ENCODE measurements around the gene A3GALT2. TPM values are rescaled to one million over a fixed set of nuclear protein-coding genes. Genes with fewer than 3 reads are reported as not detected.

The A3GALT2 gene
- total RNA-seq, 1 experiment from 2014 or later, result not detected

DNA sequence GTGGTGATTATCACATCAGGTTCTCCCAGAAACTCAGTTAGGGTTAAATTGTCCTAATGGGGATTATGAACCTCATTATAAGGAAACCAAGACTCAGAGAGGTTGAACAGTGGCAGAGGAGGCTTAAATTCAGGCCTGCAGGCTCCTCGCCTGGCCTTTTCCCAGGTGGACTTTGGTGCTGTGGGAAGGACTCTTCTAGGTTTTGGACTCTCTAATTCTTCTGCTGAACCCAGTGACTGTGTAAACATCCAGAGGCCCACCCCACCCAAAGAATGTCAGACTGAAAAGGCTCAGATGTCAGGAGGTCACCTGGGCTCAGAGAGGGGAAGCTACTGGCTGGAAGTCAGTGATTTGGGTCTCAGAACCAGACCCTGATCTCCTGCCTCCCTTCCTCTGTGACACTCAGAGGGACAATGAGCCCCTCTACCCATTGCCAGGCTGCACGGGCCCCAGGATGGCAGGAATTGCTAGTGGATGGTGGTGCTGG is 62.1 kb downstream of the A3GALT2 start:
- TF ChIP-seq, protein P1, sequence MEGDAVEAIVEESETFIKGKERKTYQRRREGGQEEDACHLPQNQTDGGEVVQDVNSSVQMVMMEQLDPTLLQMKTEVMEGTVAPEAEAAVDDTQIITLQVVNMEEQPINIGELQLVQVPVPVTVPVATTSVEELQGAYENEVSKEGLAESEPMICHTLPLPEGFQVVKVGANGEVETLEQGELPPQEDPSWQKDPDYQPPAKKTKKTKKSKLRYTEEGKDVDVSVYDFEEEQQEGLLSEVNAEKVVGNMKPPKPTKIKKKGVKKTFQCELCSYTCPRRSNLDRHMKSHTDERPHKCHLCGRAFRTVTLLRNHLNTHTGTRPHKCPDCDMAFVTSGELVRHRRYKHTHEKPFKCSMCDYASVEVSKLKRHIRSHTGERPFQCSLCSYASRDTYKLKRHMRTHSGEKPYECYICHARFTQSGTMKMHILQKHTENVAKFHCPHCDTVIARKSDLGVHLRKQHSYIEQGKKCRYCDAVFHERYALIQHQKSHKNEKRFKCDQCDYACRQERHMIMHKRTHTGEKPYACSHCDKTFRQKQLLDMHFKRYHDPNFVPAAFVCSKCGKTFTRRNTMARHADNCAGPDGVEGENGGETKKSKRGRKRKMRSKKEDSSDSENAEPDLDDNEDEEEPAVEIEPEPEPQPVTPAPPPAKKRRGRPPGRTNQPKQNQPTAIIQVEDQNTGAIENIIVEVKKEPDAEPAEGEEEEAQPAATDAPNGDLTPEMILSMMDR (IDR thresholded peaks at IDR 0.05; ENCODE audit: insufficient read depth in 1 of 2, low read depth in 1 of 2, low read length in 1 of 2, severe bottlenecking in 1 of 2, unreplicated experiment in 1 of 2), result no peak
- H3K4me3 ChIP-seq (ENCODE audit: low read depth, low read length), result peak overlapping the region; percentile 47
- Mint-ChIP-seq H3K27ac (ENCODE audit: unreplicated experiment) (peak overlapping the region; percentile 93), H3K27me3 (ENCODE audit: insufficient read depth, unreplicated experiment) (no peaks in the 10 kb centered on the region), H3K9me3 (ENCODE audit: unreplicated experiment) (no peaks in the 10 kb centered on the region), H3K4me3 (ENCODE audit: unreplicated experiment) (peak overlapping the region; percentile 79), H3K4me1 (ENCODE audit: low read depth, unreplicated experiment) (peaks cover 16% of the 10 kb centered on the region), H3K36me3 (ENCODE audit: insufficient read depth, unreplicated experiment) (peaks cover 23% of the 10 kb centered on the region)
- CTCF ChIA-PET, result interaction anchor here (0.9 to 1.0 kb wide), 2 partner anchors 37 to 40 kb away, joined by 3 read pairs; no protein-coding TSS in a partner anchor
- intact Hi-C loops (cut with micrococcal nuclease; ENCODE audit: unreplicated experiment), result loop anchor here (2.0 kb wide), 1 partner anchor 40 kb away; no protein-coding TSS in a partner anchor
- POLR2A ChIA-PET, result no interaction called here
- H3K9me3 ChIP-seq, result no peaks in the 10 kb centered on the region
- peaks cover 23% of the 10 kb centered on the region for H3K4me1 ChIP-seq
- no peaks in the 10 kb centered on the region for H3K27me3 ChIP-seq (replicated peaks; ENCODE audit: control insufficient read depth, insufficient read depth, low read length)
- BruUV-seq (replicated peaks), result no TSS peak
- H3K36me3 ChIP-seq (ENCODE audit: control insufficient read depth, insufficient read depth, low read length), result no peaks in the 10 kb centered on the region
- DNase-seq, result peak; percentile 47 to 66

GRCh38 chr1:33257772-33258712 is 62.9 kb downstream of the A3GALT2 start:
- no TSS peak for BruUV-seq (replicated peaks)
- no peaks in the 10 kb centered on the region for H3K9me3 Mint-ChIP-seq (ENCODE audit: unreplicated experiment)
- no peaks in the 10 kb centered on the region for H3K27me3 Mint-ChIP-seq (ENCODE audit: insufficient read depth, unreplicated experiment)
- H3K27ac Mint-ChIP-seq (ENCODE audit: unreplicated experiment), result peak overlapping the region; percentile 93
- H3K4me1 ChIP-seq, result peaks cover 23% of the 10 kb centered on the region
- H3K4me3 Mint-ChIP-seq (ENCODE audit: unreplicated experiment), result peak overlapping the region; percentile 79
- H3K4me3 ChIP-seq (ENCODE audit: low read depth, low read length), result peak overlapping the region; percentile 47
- intact Hi-C loops (cut with micrococcal nuclease; ENCODE audit: unreplicated experiment), result loop anchor here (2.0 kb wide), 1 partner anchor 39 kb away; no protein-coding TSS in a partner anchor
- ChIA-PET POLR2A (no interaction called here), CTCF (interaction anchor here (0.7 to 1.0 kb wide), 2 partner anchors 38 to 39 kb away, joined by 3 read pairs; no protein-coding TSS in a partner anchor)
- no peaks in the 10 kb centered on the region for H3K36me3 ChIP-seq (ENCODE audit: control insufficient read depth, insufficient read depth, low read length)
- peaks cover 16% of the 10 kb centered on the region for H3K4me1 Mint-ChIP-seq (ENCODE audit: low read depth, unreplicated experiment)
- peaks cover 23% of the 10 kb centered on the region for H3K36me3 Mint-ChIP-seq (ENCODE audit: insufficient read depth, unreplicated experiment)
- no peaks in the 10 kb centered on the region for H3K9me3 ChIP-seq
- peak; percentile 37 to 61 for DNase-seq
- H3K27me3 ChIP-seq (replicated peaks; ENCODE audit: control insufficient read depth, insufficient read depth, low read length), result no peaks in the 10 kb centered on the region
- TF ChIP-seq, protein P1 (IDR thresholded peaks at IDR 0.05; ENCODE audit: insufficient read depth in 1 of 2, low read depth in 1 of 2, low read length in 1 of 2, severe bottlenecking in 1 of 2, unreplicated experiment in 1 of 2), result no peak

GRCh38 chr1:33257207-33257771 is 63.6 kb downstream of the A3GALT2 start:
- ChIA-PET POLR2A (no interaction called here), CTCF (interaction anchor here (0.7 kb wide), 1 partner anchor 38 kb away, joined by 3 read pairs; no protein-coding TSS in a partner anchor)
- Mint-ChIP-seq H3K9me3 (ENCODE audit: unreplicated experiment) (no peaks in the 10 kb centered on the region), H3K27ac (ENCODE audit: unreplicated experiment) (peak overlapping the region; percentile 93), H3K4me1 (ENCODE audit: low read depth, unreplicated experiment) (peaks cover 16% of the 10 kb centered on the region), H3K36me3 (ENCODE audit: insufficient read depth, unreplicated experiment) (peaks cover 18% of the 10 kb centered on the region), H3K4me3 (ENCODE audit: unreplicated experiment) (peak overlapping the region; percentile 79), H3K27me3 (ENCODE audit: insufficient read depth, unreplicated experiment) (no peaks in the 10 kb centered on the region)
- H3K36me3 ChIP-seq (ENCODE audit: control insufficient read depth, insufficient read depth, low read length), result no peaks in the 10 kb centered on the region
- intact Hi-C loops (cut with micrococcal nuclease; ENCODE audit: unreplicated experiment), result no loop called here
- TF ChIP-seq, protein P1 (IDR thresholded peaks at IDR 0.05; ENCODE audit: insufficient read depth in 1 of 2, low read depth in 1 of 2, low read length in 1 of 2, severe bottlenecking in 1 of 2, unreplicated experiment in 1 of 2), result no peak
- no peak for DNase-seq
- peaks cover 23% of the 10 kb centered on the region for H3K4me1 ChIP-seq
- H3K27me3 ChIP-seq (replicated peaks; ENCODE audit: control insufficient read depth, insufficient read depth, low read length), result no peaks in the 10 kb centered on the region
- BruUV-seq (replicated peaks), result no TSS peak
- no peaks in the 10 kb centered on the region for H3K9me3 ChIP-seq
- H3K4me3 ChIP-seq (ENCODE audit: low read depth, low read length), result peak overlapping the region; percentile 47

All from Caco-2 (cell line).